Fibroblast of peridontal ligament (primary cell): ENCODE results near the gene NEAT1.

Source experiments
- DNase-seq: peaks from one replicate; pipeline ENCODE4 v3.0.0-alpha.2; 2010; ENCODE audit errors: extremely low read depth

NEAT1 gene

GRCh38 chr11:65422633-65423515 is at the start of gene NEAT1:
NEAT1 (plus strand) TSS chr11:65422798.
- peak; percentile 97 for DNase-seq

- no peak for DNase-seq
These were observed 48.6 kb upstream of the NEAT1 start for GRCh38 chr11:65373839-65374580.

DNA sequence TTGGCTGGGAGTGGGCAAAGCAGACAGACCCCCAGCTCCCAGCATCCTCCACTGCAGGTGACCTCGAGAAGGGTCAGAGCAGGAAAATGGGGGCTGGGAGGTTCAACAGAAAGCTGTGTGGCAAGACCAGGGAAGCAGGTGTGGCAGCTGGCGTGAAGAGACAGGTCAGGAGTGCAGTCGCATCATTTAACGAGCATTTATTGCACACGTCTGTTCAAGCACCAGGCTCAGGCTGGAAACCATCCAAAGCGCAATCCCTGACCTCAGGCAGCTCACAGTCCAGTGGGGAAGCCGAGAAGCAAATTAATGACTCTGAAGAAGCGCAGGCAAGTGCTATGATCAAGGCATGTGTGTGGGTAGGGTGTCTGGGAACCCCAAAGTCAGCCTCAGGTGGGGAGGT is 47.6 kb upstream of the NEAT1 start:
- no peak for DNase-seq

GRCh38 chr11:65376138-65376713 is 46.4 kb upstream of the NEAT1 start:
- no peak for DNase-seq

GRCh38 chr11:65377036-65377435 is 45.6 kb upstream of the NEAT1 start:
- DNase-seq = no peak

DNA sequence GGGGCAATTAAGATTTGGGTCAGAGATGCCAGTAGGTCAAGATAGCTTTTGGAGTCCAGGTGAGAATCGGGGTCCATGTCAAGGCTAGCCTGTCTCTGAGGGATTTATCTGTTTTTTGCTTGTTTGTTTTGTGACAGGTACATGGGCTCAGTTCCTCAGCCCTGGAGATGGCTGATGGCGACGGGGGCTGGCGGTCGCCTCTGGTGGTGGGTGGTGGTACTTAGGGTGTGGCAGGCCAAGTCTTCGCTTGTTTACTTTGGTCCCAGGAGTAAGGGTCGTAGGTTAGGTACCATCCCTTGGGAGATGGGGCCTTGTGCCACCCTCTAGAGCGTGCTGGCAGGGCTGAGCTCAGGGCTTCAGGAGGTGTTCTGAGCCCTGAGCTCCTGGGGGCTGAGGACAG is 44.8 kb upstream of the NEAT1 start:
- DNase-seq = no peak

DNA sequence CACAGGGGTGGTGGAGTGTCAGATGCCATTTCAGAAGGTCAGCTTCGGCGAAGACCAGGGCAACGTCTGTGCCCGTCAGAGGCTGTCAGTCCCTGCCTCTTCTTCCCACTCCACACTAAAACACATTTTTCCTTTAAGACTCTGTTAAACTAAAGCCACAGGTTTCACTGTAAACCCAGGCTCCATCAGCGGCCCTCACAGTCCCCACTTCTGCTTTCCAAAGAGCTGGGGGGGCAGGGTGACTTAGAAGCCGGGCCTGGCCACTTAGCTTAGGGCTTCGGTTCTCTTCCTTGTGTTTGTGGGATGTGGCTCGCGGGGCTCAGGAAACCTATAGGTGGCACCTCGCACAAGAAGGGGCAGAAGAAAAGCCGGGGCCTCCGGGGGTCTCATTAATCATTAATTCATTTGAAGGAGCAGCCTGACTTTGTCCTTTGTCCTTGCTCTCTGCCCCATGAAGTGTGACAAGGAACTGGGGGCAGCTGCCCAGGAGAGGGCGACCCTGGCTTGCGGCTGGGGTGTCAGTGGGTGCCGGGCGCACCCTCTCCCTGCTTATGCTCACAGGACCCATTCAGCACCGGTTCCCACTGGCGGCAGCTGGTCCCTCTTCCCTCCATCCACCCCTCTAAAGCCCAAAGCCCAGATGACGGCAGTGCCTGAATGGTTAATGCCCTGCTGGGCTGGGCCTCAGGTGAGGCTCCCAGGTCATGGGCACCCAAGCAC is 44.2 kb upstream of the NEAT1 start:
- no peak for DNase-seq

GRCh38 chr11:65378928-65379638 is 43.5 kb upstream of the NEAT1 start:
- no peak for DNase-seq

GRCh38 chr11:65379698-65380459 is 42.7 kb upstream of the NEAT1 start:
- no peak for DNase-seq

- no peak for DNase-seq
These were observed 42.0 kb upstream of the NEAT1 start for GRCh38 chr11:65380460-65381119.

DNA sequence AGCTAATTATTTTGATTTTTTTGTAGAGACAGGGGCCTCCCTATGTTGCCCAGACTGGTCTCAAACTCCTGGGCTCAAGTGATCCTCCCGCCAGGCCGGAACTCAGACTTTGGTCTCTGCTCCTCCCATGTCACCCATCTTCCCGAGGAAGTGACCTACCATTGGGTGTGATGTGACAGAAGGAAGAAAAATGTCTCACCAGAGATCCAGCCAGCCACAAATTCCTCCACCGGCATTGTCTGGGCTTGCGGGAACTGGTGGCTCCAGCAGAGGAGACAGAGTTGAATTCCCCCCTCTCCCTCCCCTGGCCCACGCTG is 40.9 kb upstream of the NEAT1 start:
- peak; percentile 19 for DNase-seq

- peak; percentile 99 for DNase-seq
These were observed 40.4 kb upstream of the NEAT1 start, which contains the start of gene SLC25A45 for GRCh38 chr11:65382033-65382803. SLC25A45 (minus strand) TSS chr11:65382646; CDS start chr11:65381951, 695 bp downstream.

DNA sequence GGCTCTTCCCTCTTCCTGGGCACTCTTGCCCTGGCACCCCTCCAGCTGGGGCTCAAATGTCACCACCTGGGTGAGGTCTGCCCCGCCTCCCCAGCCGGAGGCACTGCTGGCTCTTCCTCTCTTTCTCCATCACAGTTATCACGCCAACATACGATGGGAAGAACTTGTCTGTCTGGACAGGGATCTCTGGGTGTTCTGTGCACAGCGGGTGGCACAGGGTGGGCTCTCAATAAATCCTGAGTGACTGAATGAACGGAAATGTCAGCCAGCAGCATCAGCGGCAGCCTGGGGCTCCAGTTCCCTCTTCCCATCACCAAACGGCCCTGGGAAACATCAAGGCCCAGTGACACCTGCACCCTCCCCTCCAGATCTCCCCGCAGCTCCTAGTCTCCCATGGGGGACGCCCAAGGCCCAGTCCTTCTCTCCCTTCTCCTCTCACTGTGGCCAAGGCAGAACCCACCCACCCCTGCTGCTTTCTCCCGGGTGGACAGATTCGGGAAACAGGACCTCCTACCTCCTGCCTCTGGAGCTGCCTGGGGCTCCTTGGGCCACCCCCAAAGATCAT is 39.7 kb upstream of the NEAT1 start:
- no peak for DNase-seq

GRCh38 chr11:65383778-65384177 is 38.8 kb upstream of the NEAT1 start:
- no peak for DNase-seq

GRCh38 chr11:65384301-65384889 is 38.2 kb upstream of the NEAT1 start:
- DNase-seq = peak; percentile 21

DNA sequence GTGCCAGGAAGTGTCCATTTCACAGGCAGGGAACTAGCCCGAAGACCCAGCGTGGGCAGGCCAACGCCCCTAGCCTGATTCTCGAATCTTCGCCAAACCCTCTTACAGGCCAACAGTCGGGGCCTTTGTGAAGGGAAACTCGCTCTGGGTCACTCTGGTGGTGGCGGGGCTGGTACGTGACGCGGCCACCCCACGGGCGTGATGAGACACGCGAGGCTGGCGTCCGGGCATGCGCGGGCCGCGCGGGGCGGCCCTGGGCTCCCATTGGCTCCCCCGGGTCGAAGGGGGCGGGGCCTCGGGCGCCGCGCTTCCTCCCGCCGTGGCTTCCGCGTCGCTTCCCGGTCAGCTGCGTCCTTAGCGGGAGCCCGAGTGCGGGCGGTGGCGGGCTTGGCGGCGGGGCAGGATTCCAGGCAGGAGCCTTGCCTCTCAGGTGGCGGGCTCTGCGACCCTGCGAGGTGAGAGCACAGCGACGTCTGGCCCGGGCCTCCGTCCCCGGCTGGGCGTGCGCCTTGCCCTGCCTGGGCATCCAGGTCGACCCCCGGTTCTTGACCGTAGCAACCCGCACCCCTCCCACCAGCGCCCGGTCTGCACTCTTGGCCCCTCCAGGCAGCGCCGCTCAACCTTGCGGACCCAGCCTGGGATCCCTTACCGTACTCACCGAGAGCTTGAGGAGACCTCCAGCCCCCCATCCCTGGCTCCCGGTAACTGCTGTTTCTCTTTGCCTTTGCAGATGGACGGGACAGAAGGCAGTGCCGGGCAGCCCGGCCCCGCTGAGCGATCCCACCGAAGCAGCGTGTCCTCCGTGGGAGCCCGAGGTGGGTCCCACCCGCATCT is 36.1 kb upstream of the NEAT1 start, which contains the start of gene FRMD8:
TSS of gene FRMD8 (plus strand) at position 331 of the 834 bp plus-strand sequence. CDS start at position 731, 400 bp downstream.
- peak; percentile 70 for DNase-seq

DNA sequence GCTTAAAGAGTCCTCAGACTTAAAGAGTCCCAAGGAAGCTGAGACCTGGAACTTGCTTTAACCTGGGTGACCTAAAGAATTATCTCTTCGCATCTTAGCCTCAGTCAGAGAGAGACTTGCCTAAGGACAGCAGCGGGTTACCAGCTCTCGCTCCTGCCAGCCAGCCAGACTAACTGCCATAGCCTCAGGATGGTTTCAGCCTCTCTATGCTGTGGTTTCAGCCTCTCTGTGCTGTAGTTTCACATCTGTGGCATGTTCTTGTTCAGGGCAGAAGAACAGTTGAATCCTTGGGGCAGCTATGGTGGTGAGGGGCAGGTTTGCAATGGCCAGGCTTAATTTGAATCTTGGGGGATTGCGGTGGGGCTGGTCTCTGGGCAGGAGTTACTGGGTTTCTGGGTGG is 33.9 kb upstream of the NEAT1 start:
- peak; percentile 19 for DNase-seq
